SJCRH30 (cell line): ENCODE data around the gene CENPQ. TPM values are rescaled to one million over a fixed set of nuclear protein-coding genes. Genes with fewer than 3 reads are reported as not detected.

Experiments
- DNase-seq, 2 experiments: peaks; one replicate each; pipeline ENCODE4 v3.0.0-alpha.2; 2015 to 2020
- H3K27ac ChIP-seq: fragments of 250-450 bp; sonication (Bioruptor Pico); 2 replicates; pipeline ENCODE4 v1.5.1; 2020; ENCODE audit warnings: mild to moderate bottlenecking, moderate library complexity
- H3K27me3 ChIP-seq: fragments of 250-450 bp; sonication (Bioruptor Pico); 2 replicates; pipeline ENCODE4 v1.5.1; 2020; ENCODE audit warnings: mild to moderate bottlenecking, moderate library complexity
- H3K36me3 ChIP-seq: fragments of 250-450 bp; sonication (Bioruptor Pico); 2 replicates; pipeline ENCODE4 v1.5.1; 2020; ENCODE audit warnings: mild to moderate bottlenecking, moderate library complexity
- H3K4me1 ChIP-seq: fragments of 250-450 bp; sonication (Bioruptor Pico); 2 replicates; pipeline ENCODE4 v1.5.1; 2020; ENCODE audit warnings: mild to moderate bottlenecking, moderate library complexity
- H3K4me3 ChIP-seq: fragments of 250-450 bp; sonication (Bioruptor Pico); 2 replicates; pipeline ENCODE4 v1.5.1; 2020; ENCODE audit warnings: mild to moderate bottlenecking, moderate library complexity
- H3K9me3 ChIP-seq: fragments of 250-450 bp; sonication (Bioruptor Pico); replicated peaks from 2 replicates; pipeline ENCODE4 v1.5.1; 2020; ENCODE audit warnings: mild to moderate bottlenecking, moderate library complexity
- total RNA-seq: library from RNA; depleted of rRNA; stranded (reverse); fragments of >200 nt; shearing (Covaris generic); gene quantifications from 2 replicates; pipeline ENCODE4 v1.2.3, GENCODE V29; 2014

CENPQ gene
- total RNA-seq, 1 experiment from 2014 or later = 18.8 TPM

GRCh38 chr6:49516147-49516505, 53.0 kb downstream of the CENPQ start:
- no peaks in the 10 kb centered on the region for H3K9me3 ChIP-seq
- H3K4me1 ChIP-seq = no peaks in the 10 kb centered on the region
- H3K4me3 ChIP-seq = no peak overlapping the region
- no peak overlapping the region for H3K27ac ChIP-seq
- no peak for DNase-seq
- H3K36me3 ChIP-seq = no peaks in the 10 kb centered on the region
- no peaks in the 10 kb centered on the region for H3K27me3 ChIP-seq

- H3K27ac ChIP-seq = no peak overlapping the region
- H3K9me3 ChIP-seq = no peaks in the 10 kb centered on the region
- no peak for DNase-seq
- no peaks in the 10 kb centered on the region for H3K36me3 ChIP-seq
- no peaks in the 10 kb centered on the region for H3K27me3 ChIP-seq
- H3K4me3 ChIP-seq = no peak overlapping the region
- no peaks in the 10 kb centered on the region for H3K4me1 ChIP-seq
Observed at GRCh38 chr6:49517919-49518318, 54.7 kb downstream of the CENPQ start.

GRCh38 chr6:49519660-49520059, 56.5 kb downstream of the CENPQ start:
- no peaks in the 10 kb centered on the region for H3K4me1 ChIP-seq
- H3K27me3 ChIP-seq = no peaks in the 10 kb centered on the region
- no peak for DNase-seq

GRCh38 chr6:49522710-49523593, 59.8 kb downstream of the CENPQ start:
- Histone ChIP-seq H3K4me1 (no peaks in the 10 kb centered on the region), H3K27me3 (no peaks in the 10 kb centered on the region), H3K4me3 (no peak overlapping the region), H3K36me3 (no peaks in the 10 kb centered on the region), H3K9me3 (no peaks in the 10 kb centered on the region), H3K27ac (no peak overlapping the region)
- DNase-seq = no peak

More at GRCh38 chr6:49519660-49520059, 56.5 kb downstream of the CENPQ start:
- Histone ChIP-seq H3K36me3 (no peaks in the 10 kb centered on the region), H3K27ac (no peak overlapping the region), H3K4me3 (no peak overlapping the region), H3K9me3 (no peaks in the 10 kb centered on the region)

GRCh38 chr6:49523901-49524300, 60.7 kb downstream of the CENPQ start:
- Histone ChIP-seq H3K4me3 (no peak overlapping the region), H3K27me3 (no peaks in the 10 kb centered on the region), H3K4me1 (no peaks in the 10 kb centered on the region), H3K36me3 (no peaks in the 10 kb centered on the region), H3K9me3 (no peaks in the 10 kb centered on the region), H3K27ac (no peak overlapping the region)
- DNase-seq = no peak

- no peaks in the 10 kb centered on the region for H3K36me3 ChIP-seq
- no peak overlapping the region for H3K4me3 ChIP-seq
- no peak for DNase-seq
- no peaks in the 10 kb centered on the region for H3K27me3 ChIP-seq
- H3K9me3 ChIP-seq = no peaks in the 10 kb centered on the region
- H3K4me1 ChIP-seq = no peaks in the 10 kb centered on the region
- H3K27ac ChIP-seq = no peak overlapping the region
Observed at GRCh38 chr6:49524541-49524940, 61.4 kb downstream of the CENPQ start.

- H3K4me1 ChIP-seq = no peaks in the 10 kb centered on the region
- H3K27ac ChIP-seq = no peak overlapping the region
- no peak for DNase-seq
Observed at GRCh38 chr6:49526598-49526997, 63.4 kb downstream of the CENPQ start.

GRCh38 chr6:49527320-49527719, 64.2 kb downstream of the CENPQ start:
- DNase-seq = no peak
- H3K27ac ChIP-seq = no peak overlapping the region

More at GRCh38 chr6:49526598-49526997, 63.4 kb downstream of the CENPQ start:
- no peaks in the 10 kb centered on the region for H3K36me3 ChIP-seq
- H3K4me3 ChIP-seq = no peak overlapping the region
- no peaks in the 10 kb centered on the region for H3K9me3 ChIP-seq
- H3K27me3 ChIP-seq = no peaks in the 10 kb centered on the region

GRCh38 chr6:49528571-49528970, 65.4 kb downstream of the CENPQ start:
- Histone ChIP-seq H3K9me3 (no peaks in the 10 kb centered on the region), H3K4me1 (no peaks in the 10 kb centered on the region), H3K36me3 (no peaks in the 10 kb centered on the region), H3K27ac (no peak overlapping the region), H3K27me3 (no peaks in the 10 kb centered on the region), H3K4me3 (no peak overlapping the region)
- no peak for DNase-seq

More at GRCh38 chr6:49527320-49527719, 64.2 kb downstream of the CENPQ start:
- H3K36me3 ChIP-seq = no peaks in the 10 kb centered on the region
- no peak overlapping the region for H3K4me3 ChIP-seq
- H3K27me3 ChIP-seq = no peaks in the 10 kb centered on the region
- H3K4me1 ChIP-seq = no peaks in the 10 kb centered on the region
- H3K9me3 ChIP-seq = no peaks in the 10 kb centered on the region

- Histone ChIP-seq H3K4me1 (no peaks in the 10 kb centered on the region), H3K36me3 (no peaks in the 10 kb centered on the region), H3K27ac (no peak overlapping the region), H3K9me3 (no peaks in the 10 kb centered on the region), H3K4me3 (no peak overlapping the region), H3K27me3 (no peaks in the 10 kb centered on the region)
- no peak for DNase-seq
Observed at GRCh38 chr6:49530141-49530776, 67.1 kb downstream of the CENPQ start.

GRCh38 chr6:49531774-49532569, 68.8 kb downstream of the CENPQ start:
- DNase-seq = peak in 1 of 2 experiments; percentile 49
- no peak overlapping the region for H3K4me3 ChIP-seq
- no peak overlapping the region for H3K27ac ChIP-seq
- H3K36me3 ChIP-seq = no peaks in the 10 kb centered on the region
- no peaks in the 10 kb centered on the region for H3K4me1 ChIP-seq
- no peaks in the 10 kb centered on the region for H3K27me3 ChIP-seq
- H3K9me3 ChIP-seq = no peaks in the 10 kb centered on the region

- Histone ChIP-seq H3K4me3 (no peak overlapping the region), H3K36me3 (no peaks in the 10 kb centered on the region), H3K9me3 (no peaks in the 10 kb centered on the region), H3K27ac (no peak overlapping the region), H3K27me3 (no peaks in the 10 kb centered on the region), H3K4me1 (no peaks in the 10 kb centered on the region)
- DNase-seq = no peak
Observed at GRCh38 chr6:49535795-49536194, 72.6 kb downstream of the CENPQ start.

GRCh38 chr6:49539102-49539501, 75.9 kb downstream of the CENPQ start:
- no peak for DNase-seq
- H3K27me3 ChIP-seq = no peaks in the 10 kb centered on the region
- no peak overlapping the region for H3K4me3 ChIP-seq
- H3K27ac ChIP-seq = no peak overlapping the region
- H3K4me1 ChIP-seq = no peaks in the 10 kb centered on the region
- H3K9me3 ChIP-seq = no peaks in the 10 kb centered on the region
- no peaks in the 10 kb centered on the region for H3K36me3 ChIP-seq

GRCh38 chr6:49540614-49541013, 77.4 kb downstream of the CENPQ start:
- no peaks in the 10 kb centered on the region for H3K4me1 ChIP-seq
- no peak overlapping the region for H3K4me3 ChIP-seq
- H3K27ac ChIP-seq = no peak overlapping the region
- H3K9me3 ChIP-seq = no peaks in the 10 kb centered on the region
- no peaks in the 10 kb centered on the region for H3K27me3 ChIP-seq
- no peak for DNase-seq
- no peaks in the 10 kb centered on the region for H3K36me3 ChIP-seq

GRCh38 chr6:49541210-49541724, 78.1 kb downstream of the CENPQ start:
- Histone ChIP-seq H3K27ac (no peak overlapping the region), H3K9me3 (no peaks in the 10 kb centered on the region), H3K36me3 (no peaks in the 10 kb centered on the region), H3K4me3 (no peak overlapping the region), H3K4me1 (no peaks in the 10 kb centered on the region), H3K27me3 (no peaks in the 10 kb centered on the region)
- DNase-seq = no peak
